H9 (cell line): ENCODE results near the gene DCST1. TPM values are rescaled to one million over a fixed set of nuclear protein-coding genes. Genes with fewer than 3 reads are reported as not detected.

Experiments
- DNase-seq: peaks from one replicate; pipeline ENCODE4 v3.0.0-alpha.2; 2017
- H2AFZ ChIP-seq: one replicate; pipeline ENCODE4 v1.6.1; 2013; ENCODE audit warnings: mild to moderate bottlenecking, low read length, control low read depth, moderate library complexity
- H2AK5ac ChIP-seq: 2 replicates; pipeline ENCODE4 v1.6.1; 2013; ENCODE audit warnings: low read length, control low read depth, mixed read lengths; ENCODE audit not compliant: insufficient read length
- H2BK120ac ChIP-seq: one replicate; pipeline ENCODE4 v1.6.1; 2013; ENCODE audit warnings: low read depth, mild to moderate bottlenecking, low read length, control low read depth, inconsistent platforms; ENCODE audit not compliant: poor library complexity, severe bottlenecking
- H2BK12ac ChIP-seq: 2 replicates; pipeline ENCODE4 v1.6.1; 2013; ENCODE audit warnings: low read length, control low read depth, mixed read lengths, low read depth; ENCODE audit not compliant: insufficient read length
- H2BK15ac ChIP-seq: 2 replicates; pipeline ENCODE4 v1.6.1; 2013; ENCODE audit warnings: low read depth, low read length, control low read depth
- H2BK20ac ChIP-seq: one replicate; pipeline ENCODE4 v1.6.1; 2013; ENCODE audit warnings: low read depth, mild to moderate bottlenecking, low read length, control low read depth, inconsistent platforms; ENCODE audit not compliant: poor library complexity, severe bottlenecking
- H2BK5ac ChIP-seq: 2 replicates; pipeline ENCODE4 v1.6.1; 2013; ENCODE audit warnings: low read length, control low read depth, mixed read lengths; ENCODE audit not compliant: insufficient read length
- H3K14ac ChIP-seq: 2 replicates; pipeline ENCODE4 v1.6.1; 2013; ENCODE audit warnings: low read length, control low read depth; ENCODE audit not compliant: insufficient read depth
- H3K18ac ChIP-seq: 2 replicates; pipeline ENCODE4 v1.6.1; 2013; ENCODE audit warnings: low read depth, mild to moderate bottlenecking, mixed read lengths, low read length, control low read depth; ENCODE audit not compliant: insufficient read length
- H3K23ac ChIP-seq: 2 replicates; pipeline ENCODE4 v1.6.1; 2013; ENCODE audit warnings: low read length, control low read depth, mixed read lengths, low read depth; ENCODE audit not compliant: insufficient read length
- H3K23me2 ChIP-seq: 2 replicates; pipeline ENCODE4 v1.6.1; 2013; ENCODE audit warnings: low read depth, mild to moderate bottlenecking, mixed read lengths, low read length, control low read depth; ENCODE audit not compliant: insufficient read length, poor library complexity, severe bottlenecking
- H3K27ac ChIP-seq: 2 replicates; pipeline ENCODE4 v1.5.1; 2013; ENCODE audit warnings: low read length, control low read depth, mixed read lengths, low read depth; ENCODE audit not compliant: insufficient read length
- H3K27me3 ChIP-seq: 2 replicates; pipeline ENCODE4 v1.6.1; 2013; ENCODE audit warnings: low read length, control low read depth, inconsistent platforms; ENCODE audit not compliant: insufficient read depth
- H3K4ac ChIP-seq: 2 replicates; pipeline ENCODE4 v1.6.1; 2013; ENCODE audit warnings: low read depth, mild to moderate bottlenecking, control low read depth, inconsistent platforms, low read length, moderate library complexity
- H3K4me1 ChIP-seq: 2 replicates; pipeline ENCODE4 v1.6.1; 2013; ENCODE audit warnings: low read length, control low read depth, inconsistent platforms; ENCODE audit not compliant: insufficient read depth
- H3K4me2 ChIP-seq: 2 replicates; pipeline ENCODE4 v1.6.1; 2013; ENCODE audit warnings: low read length, control low read depth, mixed read lengths; ENCODE audit not compliant: insufficient read length, insufficient read depth
- H3K56ac ChIP-seq: 2 replicates; pipeline ENCODE4 v1.6.1; 2013; ENCODE audit warnings: low read depth, mild to moderate bottlenecking, mixed read lengths, low read length, control low read depth; ENCODE audit not compliant: insufficient read length
- H3K79me1 ChIP-seq: 2 replicates; pipeline ENCODE4 v1.6.1; 2013; ENCODE audit warnings: low read depth, mild to moderate bottlenecking, moderate library complexity, low read length, control low read depth, inconsistent platforms; ENCODE audit not compliant: insufficient read depth, poor library complexity, severe bottlenecking
- H3K79me2 ChIP-seq: 2 replicates; pipeline ENCODE4 v1.6.1; 2013; ENCODE audit warnings: low read length, control low read depth, inconsistent platforms; ENCODE audit not compliant: insufficient read depth
- H3K9ac ChIP-seq: 2 replicates; pipeline ENCODE4 v1.6.1; 2013; ENCODE audit warnings: low read length, control low read depth, mixed read lengths; ENCODE audit not compliant: insufficient read length; ENCODE audit errors: extremely low read depth
- H3K9me3 ChIP-seq: one replicate; pipeline ENCODE4 v1.6.1; 2013; ENCODE audit warnings: low read depth, low read length, inconsistent platforms; ENCODE audit not compliant: control insufficient read depth
- H3T11ph ChIP-seq: one replicate; pipeline ENCODE4 v1.6.1; 2013; ENCODE audit warnings: mild to moderate bottlenecking, low read length, control low read depth, inconsistent platforms
- H4K20me1 ChIP-seq: one replicate; pipeline ENCODE4 v1.6.1; 2013; ENCODE audit not compliant: control insufficient read depth, insufficient read length, insufficient read depth
- H4K5ac ChIP-seq: 2 replicates; pipeline ENCODE4 v1.6.1; 2013; ENCODE audit warnings: low read depth, mild to moderate bottlenecking, mixed read lengths, low read length, control low read depth; ENCODE audit not compliant: insufficient read length
- H4K8ac ChIP-seq: replicated peaks from 2 replicates; pipeline ENCODE4 v1.6.1; 2013; ENCODE audit warnings: low read length, control low read depth, mixed read lengths, low read depth; ENCODE audit not compliant: insufficient read length
- H4K91ac ChIP-seq: 2 replicates; pipeline ENCODE4 v1.6.1; 2013; ENCODE audit warnings: low read depth, mild to moderate bottlenecking, moderate library complexity, mixed read lengths, low read length, control low read depth; ENCODE audit not compliant: insufficient read length
- H3K27ac Mint-ChIP-seq, 3 experiments: 2 replicates in 2 of 3; 3 replicates in 1 of 3; pipeline ENCODE4 v1.8.0; 2020 to 2021; ENCODE audit warnings: mixed read lengths in 3 of 3, mild to moderate bottlenecking in 1 of 3, moderate library complexity in 1 of 3
- H3K27me3 Mint-ChIP-seq: 2 replicates; pipeline ENCODE4 v1.8.0; 2021; ENCODE audit warnings: low read depth, mild to moderate bottlenecking, moderate library complexity, mixed read lengths
- H3K36me3 Mint-ChIP-seq, 3 experiments: 2 replicates in 2 of 3; 3 replicates in 1 of 3; pipeline ENCODE4 v1.8.0; 2020 to 2021; ENCODE audit warnings: low read depth in 3 of 3, mixed read lengths in 3 of 3; ENCODE audit not compliant: insufficient read depth in 1 of 3
- H3K4me1 Mint-ChIP-seq, 2 experiments: 2 replicates each; pipeline ENCODE4 v1.8.0; 2020; ENCODE audit warnings: mixed read lengths in 2 of 2
- H3K4me3 Mint-ChIP-seq, 2 experiments: 2 replicates in 1 of 2; 3 replicates in 1 of 2; pipeline ENCODE4 v1.8.0; 2020 to 2021; ENCODE audit warnings: mild to moderate bottlenecking in 2 of 2, mixed read lengths in 2 of 2, moderate library complexity in 1 of 2
- H3K9me3 Mint-ChIP-seq, 2 experiments: 2 replicates in 1 of 2; 3 replicates in 1 of 2; pipeline ENCODE4 v1.8.0; 2020; ENCODE audit warnings: mild to moderate bottlenecking in 2 of 2, mixed read lengths in 2 of 2, moderate library complexity in 1 of 2
- WGBS: extraction: QIAGEN DNeasy Blood & Tissue Kit; methylation state at CpG from one replicate; pipeline ENCODE4 v1.1.7; 2013; ENCODE audit warnings: missing lambda C conversion rate, low lambda C conversion rate, mixed read lengths; ENCODE audit not compliant: insufficient read length; ENCODE audit errors: extremely low coverage; 5-methylcytosine and 5-hydroxymethylcytosine counted together
- total RNA-seq: library from RNA; stranded (reverse); gene quantifications from 2 replicates; pipeline ENCODE4 v1.2.1, GENCODE V29; 2021
- TF ChIP-seq, protein P1 (sequence below): fragments of 200-600 bp; sonication (generic); conservative IDR thresholded peaks from 3 replicates; pipeline ENCODE4 v1.8.0; 2021; ENCODE audit warnings: antibody characterized with exemption, mild to moderate bottlenecking

The DCST1 gene
- total RNA-seq, 1 experiment from 2014 or later: not detected

DNA sequence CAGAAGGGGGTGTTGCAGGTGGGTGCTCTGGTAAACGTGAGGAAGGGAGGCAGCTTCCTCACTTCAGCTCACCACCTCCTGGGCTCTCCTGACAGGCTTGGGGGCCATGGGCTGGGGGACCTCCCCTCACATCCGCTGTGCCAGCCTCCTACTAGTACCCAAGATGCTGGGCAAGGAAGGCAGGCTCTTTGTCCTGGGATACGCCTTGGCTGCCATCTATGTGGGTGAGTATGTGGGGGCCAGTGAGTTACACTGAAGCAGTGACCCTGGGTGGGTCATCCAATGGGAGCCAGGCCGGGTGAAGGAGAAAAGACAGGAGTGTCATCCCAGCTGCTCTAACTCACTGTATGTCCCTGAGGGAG lies 5.7 kb downstream of the DCST1 start:
- no peak overlapping the region for H3K4me2 ChIP-seq
- WGBS: no CpG with 5 or more reads among the region's 4 CpGs
- peaks cover 3 to 13% of the 10 kb centered on the region in 2 experiments; a peak in 3 of 4 replicates for H3K4me1 Mint-ChIP-seq

More for the DNA sequence above, 5.7 kb downstream of the DCST1 start:
- no peak overlapping the region; the same call in 1 of the 2 replicates for H3K14ac ChIP-seq
- H3K56ac ChIP-seq: no peak overlapping the region
- no peak overlapping the region for H4K5ac ChIP-seq
- no peak overlapping the region for H2AK5ac ChIP-seq
- H3K9me3 Mint-ChIP-seq: no peaks in the 10 kb centered on the region
- no peak overlapping the region for H2AFZ ChIP-seq
- H2BK120ac ChIP-seq: no peak overlapping the region
- H3K9ac ChIP-seq: no peak overlapping the region
- no peak overlapping the region for H3K23ac ChIP-seq
- H4K20me1 ChIP-seq: peaks cover 2% of the 10 kb centered on the region
- H3K9me3 ChIP-seq: no peaks in the 10 kb centered on the region
- no peak overlapping the region for H3K27ac Mint-ChIP-seq
- no peak overlapping the region for H2BK15ac ChIP-seq
- no peak overlapping the region for H3T11ph ChIP-seq
- H2BK5ac ChIP-seq: no peak overlapping the region
- no peak overlapping the region for H2BK20ac ChIP-seq
- no peak overlapping the region for H4K91ac ChIP-seq
- no peak for DNase-seq
- no peak overlapping the region for H4K8ac ChIP-seq
- no peaks in the 10 kb centered on the region for H3K27me3 ChIP-seq
- H3K23me2 ChIP-seq: no peaks in the 10 kb centered on the region
- no peaks in the 10 kb centered on the region for H3K36me3 Mint-ChIP-seq
- H3K27me3 Mint-ChIP-seq: peaks cover 45% of the 10 kb centered on the region
- H3K79me2 ChIP-seq: no peaks in the 10 kb centered on the region
- H3K4me3 Mint-ChIP-seq: no peak overlapping the region
- no peak overlapping the region for H3K18ac ChIP-seq
- H3K27ac ChIP-seq: no peak overlapping the region
- H3K4ac ChIP-seq: no peak overlapping the region
- no peak overlapping the region for H2BK12ac ChIP-seq
- H3K4me1 ChIP-seq: no peaks in the 10 kb centered on the region
- H3K79me1 ChIP-seq: no peaks in the 10 kb centered on the region
- TF ChIP-seq, protein P1, sequence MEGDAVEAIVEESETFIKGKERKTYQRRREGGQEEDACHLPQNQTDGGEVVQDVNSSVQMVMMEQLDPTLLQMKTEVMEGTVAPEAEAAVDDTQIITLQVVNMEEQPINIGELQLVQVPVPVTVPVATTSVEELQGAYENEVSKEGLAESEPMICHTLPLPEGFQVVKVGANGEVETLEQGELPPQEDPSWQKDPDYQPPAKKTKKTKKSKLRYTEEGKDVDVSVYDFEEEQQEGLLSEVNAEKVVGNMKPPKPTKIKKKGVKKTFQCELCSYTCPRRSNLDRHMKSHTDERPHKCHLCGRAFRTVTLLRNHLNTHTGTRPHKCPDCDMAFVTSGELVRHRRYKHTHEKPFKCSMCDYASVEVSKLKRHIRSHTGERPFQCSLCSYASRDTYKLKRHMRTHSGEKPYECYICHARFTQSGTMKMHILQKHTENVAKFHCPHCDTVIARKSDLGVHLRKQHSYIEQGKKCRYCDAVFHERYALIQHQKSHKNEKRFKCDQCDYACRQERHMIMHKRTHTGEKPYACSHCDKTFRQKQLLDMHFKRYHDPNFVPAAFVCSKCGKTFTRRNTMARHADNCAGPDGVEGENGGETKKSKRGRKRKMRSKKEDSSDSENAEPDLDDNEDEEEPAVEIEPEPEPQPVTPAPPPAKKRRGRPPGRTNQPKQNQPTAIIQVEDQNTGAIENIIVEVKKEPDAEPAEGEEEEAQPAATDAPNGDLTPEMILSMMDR: no peak
